GM19455 (cell line): ENCODE results near the gene EPN2.
"Not testable (repeated sequence)": the region's sequence is repeated elsewhere in the genome, so short reads cannot be mapped to it uniquely, and the experiment has no call there.

Source experiments
- ATAC-seq: cut with Tn5 transposase; IDR thresholded peaks from one replicate; pipeline ENCODE4 v1.9.1; 2021; ENCODE audit not compliant: unreplicated experiment

The EPN2 gene

DNA sequence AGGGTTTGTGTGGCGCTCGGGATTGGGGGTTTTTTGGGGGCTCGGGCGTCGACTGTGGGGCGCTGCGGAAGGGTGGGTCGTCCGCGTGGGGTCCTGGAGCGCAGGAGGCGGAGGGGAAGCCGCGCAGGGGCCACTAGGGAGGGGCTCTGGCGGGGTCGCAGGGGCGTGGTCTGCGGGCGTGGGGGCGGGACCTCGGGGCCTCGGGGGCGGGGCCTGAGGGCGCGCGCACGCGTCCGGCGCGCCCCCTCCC lies at the start of gene EPN2:
EPN2 (plus strand) TSS at position 228 of the 250 bp plus-strand sequence. CDS start 45,754 bp downstream, outside the sequence.
- ATAC-seq: not testable (repeated sequence)

DNA sequence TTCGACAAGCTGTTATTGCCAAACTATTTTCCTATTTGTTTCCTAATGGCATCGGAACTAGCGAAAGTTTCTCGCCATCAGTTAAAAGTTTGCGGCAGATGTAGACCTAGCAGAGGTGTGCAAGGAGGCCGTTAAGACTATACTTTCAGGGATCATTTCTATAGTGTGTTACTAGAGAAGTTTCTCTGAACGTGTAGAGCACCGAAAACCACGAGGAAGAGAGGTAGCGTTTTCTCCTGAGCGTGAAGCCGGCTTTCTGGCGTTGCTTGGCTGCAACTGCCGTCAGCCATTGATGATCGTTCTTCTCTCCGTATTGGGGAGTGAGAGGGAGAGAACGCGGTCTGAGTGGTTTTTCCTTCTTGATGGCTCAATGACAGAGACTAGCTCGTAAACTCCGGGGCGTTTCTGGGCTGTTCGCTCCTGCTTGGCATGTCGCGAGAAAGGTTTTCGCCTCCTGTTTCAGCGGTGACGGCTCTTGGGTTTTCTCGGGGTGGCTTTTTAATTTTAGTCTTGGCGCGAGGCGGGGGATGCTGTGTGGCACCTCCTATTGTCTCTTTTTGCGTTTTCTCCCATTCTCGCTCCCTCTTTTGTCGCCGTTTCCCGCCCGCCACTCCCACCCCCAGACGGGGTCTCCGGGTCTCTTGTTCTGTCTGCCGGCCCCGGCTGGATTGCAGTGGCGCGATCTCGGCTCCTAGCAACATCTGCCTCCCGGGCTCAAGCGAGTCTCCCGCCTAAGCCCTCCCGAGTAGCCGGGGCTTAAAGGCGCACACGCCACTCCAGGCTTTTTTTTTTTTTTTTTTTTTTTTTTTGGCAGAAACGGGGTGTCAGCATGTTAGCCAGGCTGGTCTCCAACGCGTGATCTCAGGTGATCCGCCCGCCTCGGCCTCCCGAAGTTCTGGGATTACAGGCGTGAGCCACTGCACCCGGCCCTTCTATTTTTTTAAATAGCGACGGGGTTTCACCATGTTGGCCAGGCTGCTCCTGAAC lies 49.0 kb upstream of the EPN2 start:
- ATAC-seq: not testable (repeated sequence)

DNA sequence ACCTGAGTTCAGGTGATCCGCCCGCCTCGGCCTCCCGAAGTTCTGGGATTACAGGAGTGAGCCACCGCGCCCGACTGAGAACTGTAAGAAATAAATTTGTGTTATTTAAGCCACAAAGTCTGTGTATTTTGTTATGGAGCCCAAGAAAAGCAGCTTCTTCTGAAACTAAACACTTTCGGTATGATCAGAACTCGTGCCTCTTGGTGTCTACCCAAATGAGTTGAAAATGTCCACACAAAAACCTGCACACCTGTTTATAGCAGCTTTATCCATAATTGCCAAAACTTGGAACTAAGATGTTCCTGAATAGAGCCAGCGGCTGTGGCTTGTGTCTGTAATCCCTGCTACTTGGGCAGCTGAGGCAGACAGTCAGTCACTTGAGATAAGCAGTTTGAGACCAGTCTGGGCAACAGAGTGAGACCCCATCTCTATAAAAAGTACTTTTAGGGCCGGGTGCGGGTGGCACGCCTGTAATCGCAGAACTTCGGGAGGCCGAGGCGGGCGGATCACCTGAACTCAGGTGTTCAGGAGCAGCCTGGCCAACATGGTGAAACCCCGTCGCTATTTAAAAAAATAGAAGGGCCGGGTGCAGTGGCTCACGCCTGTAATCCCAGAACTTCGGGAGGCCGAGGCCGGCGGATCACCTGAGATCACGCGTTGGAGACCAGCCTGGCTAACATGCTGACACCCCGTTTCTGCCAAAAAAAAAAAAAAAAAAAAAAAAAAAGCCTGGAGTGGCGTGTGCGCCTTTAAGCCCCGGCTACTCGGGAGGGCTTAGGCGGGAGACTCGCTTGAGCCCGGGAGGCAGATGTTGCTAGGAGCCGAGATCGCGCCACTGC lies 48.1 kb upstream of the EPN2 start:
- not testable (repeated sequence) for ATAC-seq

DNA sequence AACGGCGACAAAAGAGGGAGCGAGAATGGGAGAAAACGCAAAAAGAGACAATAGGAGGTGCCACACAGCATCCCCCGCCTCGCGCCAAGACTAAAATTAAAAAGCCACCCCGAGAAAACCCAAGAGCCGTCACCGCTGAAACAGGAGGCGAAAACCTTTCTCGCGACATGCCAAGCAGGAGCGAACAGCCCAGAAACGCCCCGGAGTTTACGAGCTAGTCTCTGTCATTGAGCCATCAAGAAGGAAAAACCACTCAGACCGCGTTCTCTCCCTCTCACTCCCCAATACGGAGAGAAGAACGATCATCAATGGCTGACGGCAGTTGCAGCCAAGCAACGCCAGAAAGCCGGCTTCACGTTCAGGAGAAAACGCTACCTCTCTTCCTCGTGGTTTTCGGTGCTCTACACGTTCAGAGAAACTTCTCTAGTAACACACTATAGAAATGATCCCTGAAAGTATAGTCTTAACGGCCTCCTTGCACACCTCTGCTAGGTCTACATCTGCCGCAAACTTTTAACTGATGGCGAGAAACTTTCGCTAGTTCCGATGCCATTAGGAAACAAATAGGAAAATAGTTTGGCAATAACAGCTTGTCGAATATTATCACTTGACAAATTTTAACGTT lies 47.3 kb upstream of the EPN2 start:
- not testable (repeated sequence) for ATAC-seq

DNA sequence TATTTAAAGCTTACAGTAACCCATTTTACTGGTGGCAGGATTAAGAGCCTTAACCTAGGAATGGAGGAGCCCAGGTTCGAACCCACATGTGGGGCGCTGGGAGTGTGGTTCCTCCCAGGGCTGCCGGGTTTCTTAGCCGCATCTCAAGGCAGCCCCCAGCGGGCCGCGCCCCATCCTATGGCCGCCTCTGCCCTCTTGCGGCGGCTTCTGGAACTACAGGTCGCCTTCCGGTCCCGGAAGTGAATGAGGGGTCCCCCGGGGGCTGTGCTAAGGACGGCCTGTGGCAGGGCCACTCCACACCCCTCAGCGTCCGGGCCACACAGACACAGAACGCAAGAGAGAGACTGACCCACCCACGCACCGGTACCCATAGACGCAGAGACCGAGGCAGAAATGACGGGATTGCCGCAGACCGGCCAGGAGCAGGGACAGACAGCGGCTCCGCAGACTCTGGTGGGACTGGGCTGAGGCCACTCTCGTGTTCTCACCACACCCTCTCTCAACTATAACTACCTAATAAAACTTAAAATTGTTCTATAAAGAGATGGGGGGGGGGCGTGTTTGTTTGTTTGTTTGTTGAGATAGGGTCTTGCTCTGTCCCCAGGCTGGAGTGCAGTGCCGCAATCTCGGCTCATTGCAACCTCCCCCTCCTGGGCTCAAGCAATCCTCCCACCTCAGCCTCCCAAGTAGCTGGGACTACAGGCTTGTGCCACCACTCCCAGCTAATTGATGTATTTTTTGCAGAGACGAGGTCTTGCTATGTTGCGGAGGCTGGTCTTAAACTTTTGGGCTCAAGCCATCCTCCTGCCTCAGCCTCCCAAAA lies 40.6 kb upstream of the EPN2 start:
- ATAC-seq: not testable (repeated sequence)

DNA sequence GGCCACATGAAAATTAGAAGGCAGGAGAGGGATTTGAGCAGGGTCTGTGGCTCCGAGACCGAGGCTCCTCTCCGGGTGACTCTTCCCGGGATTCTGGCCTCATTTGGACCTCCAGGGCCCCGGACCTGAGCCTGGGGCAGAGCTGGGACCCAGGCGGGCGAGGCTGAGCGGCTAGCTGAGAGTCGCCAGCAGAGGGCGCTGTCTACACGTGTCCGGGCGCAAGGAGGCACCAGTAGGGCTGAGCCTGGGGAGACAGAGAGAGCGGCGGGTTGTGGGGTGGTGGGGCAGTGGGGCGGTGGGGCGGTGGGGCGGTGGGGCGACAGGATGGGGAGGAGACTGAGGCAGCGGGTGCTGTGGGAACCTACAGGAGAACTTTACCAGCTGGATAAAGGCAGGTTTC lies 34.7 kb upstream of the EPN2 start:
- not testable (repeated sequence) for ATAC-seq

GRCh38 chr17:19203429-19203828 lies 33.7 kb upstream of the EPN2 start:
- ATAC-seq: not testable (repeated sequence)

DNA sequence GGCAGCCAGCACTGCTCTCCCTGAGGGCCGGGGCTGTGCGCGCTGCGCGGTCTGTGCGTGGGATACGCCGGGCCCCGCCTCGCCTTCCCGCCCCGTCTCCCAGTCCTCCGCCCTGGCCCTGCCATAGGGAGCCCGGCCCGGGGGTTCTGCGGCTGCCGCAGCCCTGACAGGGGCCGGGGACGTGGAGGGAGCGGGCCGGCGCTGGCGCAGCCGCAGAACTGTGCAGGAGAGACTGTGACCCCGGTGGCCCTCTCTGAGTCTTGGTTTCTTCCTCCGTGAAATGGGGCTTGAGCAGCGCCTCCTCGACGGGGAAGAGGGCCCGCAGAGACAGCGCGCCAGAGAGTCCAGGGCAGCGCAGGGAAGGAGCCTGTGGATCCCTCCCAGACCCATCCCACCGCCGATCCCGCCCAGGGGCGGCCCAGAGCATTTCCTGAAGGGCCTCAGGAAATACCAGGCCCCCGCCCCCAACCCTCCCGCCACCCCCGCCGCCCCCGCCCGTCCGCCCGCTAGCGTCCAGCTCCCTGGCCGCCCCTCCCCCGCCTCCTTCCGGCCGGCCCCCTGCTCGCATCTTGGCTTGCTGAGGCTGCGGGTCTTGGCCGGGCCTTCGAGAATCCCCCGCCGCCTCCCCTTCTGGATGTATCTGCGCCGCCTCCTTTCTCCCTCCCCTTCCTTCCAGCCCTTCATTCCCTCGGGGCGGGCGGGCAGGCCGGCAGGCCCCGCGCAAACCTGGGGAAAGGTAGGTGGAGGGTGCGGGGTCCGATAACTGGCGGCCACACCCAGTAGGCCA lies 21.9 kb upstream of the EPN2 start:
- not testable (repeated sequence) for ATAC-seq

GRCh38 chr17:19216148-19216926 lies 20.8 kb upstream of the EPN2 start:
- ATAC-seq: not testable (repeated sequence)

DNA sequence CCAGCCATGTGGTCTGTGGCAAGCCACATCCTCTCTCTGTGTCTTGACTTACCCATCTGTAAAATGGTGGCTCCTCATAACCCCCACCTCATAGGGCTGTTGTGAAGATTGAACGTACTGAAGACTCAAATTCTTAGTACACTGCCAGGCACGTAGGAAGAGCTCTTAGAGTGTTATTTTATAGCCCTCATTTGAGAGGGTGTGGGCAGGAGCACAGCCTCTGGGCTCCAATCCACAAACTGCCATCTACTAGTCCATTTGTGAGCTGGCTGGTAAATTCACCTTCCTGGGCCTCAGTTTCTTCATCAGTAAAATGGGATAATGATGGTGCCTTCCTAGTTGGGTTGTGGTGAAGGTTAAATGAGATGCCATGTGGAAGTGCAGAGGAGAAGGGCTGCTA lies 18.3 kb upstream of the EPN2 start:
- ATAC-seq: not testable (repeated sequence)

DNA sequence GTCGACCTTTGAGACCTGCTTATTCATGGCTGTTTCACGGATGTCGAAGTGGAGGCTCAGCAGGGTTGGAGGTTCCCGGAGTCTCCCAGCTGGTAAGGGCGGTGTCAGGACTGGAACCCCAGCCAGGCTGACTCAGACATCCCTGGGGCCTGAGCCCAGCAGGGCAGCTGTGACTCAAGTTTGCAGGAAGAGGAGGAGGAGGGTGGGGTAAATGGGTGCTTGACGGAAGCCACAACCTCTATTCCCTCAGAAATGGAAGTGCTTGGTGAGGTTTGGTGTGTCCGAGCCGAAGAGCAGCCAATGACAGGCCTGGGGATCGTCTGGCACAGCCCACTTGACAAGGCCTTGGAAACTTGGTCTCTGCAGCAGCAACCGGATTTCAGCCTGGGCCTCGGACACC lies 17.8 kb upstream of the EPN2 start:
- not testable (repeated sequence) for ATAC-seq

GRCh38 chr17:19220195-19220594 lies 17.0 kb upstream of the EPN2 start:
- not testable (repeated sequence) for ATAC-seq

DNA sequence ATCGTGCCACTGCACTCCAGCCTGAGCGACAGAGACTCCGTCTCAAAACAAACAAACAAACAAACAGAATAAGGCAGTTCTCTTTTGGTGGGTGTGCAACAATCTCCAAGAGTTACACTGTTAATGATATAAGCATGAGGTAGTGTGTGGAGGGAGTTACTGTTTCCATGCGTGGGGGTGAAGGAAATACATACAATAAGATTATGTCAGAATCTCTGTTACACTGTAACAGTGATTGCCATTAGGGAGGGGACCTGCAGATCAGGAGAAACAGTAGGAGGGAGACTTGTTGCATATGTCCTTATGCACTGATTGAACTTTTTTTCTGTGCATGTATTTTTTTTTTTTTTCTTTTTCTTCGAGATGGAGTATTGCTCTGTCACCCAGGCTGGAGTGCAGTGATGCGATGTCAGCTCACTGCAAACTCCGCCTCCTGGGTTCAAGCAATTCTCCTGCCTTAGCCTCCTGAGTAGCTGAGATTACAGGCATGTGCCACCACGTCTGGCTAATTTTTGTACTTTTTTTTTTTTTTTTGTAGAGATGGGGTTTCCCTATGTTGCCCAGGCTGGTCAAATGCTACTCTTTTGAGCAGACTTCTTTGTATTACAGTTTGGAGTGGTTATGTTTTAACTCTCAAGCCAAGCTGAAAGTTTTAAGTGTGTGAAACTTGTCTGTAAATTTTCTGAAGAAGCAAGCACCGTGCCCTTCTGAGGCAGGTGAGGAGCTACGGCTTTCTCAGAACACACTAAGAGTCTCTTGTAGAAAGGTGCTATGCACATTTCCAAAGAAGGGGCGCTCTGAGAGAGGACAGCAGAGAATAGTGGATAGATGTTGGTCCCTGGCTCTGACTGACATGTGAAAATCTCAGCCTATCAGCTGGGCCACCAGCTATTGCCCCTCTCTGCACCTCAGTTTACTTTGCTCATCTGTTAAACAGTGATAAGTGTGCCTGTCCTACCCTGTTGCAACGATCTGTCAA lies 10.3 kb upstream of the EPN2 start:
- ATAC-seq: not testable (repeated sequence)

DNA sequence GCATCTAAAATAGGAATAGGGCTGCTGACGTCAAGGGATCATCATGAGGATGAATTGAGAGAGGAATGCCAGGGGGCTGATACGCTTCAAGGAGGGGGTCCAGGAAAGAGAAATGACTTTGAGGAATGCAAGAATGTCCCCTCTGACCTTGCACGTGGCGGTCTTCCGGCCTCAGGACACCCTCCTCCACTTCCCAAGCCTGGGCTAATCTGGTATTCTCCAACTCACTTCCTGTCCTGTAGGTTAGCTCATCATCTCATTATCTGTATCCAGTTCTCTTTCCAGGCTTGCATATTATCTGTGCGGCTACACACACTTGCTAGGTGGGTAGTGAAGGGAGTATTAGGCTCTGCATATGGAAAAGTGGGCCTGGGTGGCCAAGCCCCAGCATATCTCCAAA lies 2.5 kb upstream of the EPN2 start:
- not testable (repeated sequence) for ATAC-seq

DNA sequence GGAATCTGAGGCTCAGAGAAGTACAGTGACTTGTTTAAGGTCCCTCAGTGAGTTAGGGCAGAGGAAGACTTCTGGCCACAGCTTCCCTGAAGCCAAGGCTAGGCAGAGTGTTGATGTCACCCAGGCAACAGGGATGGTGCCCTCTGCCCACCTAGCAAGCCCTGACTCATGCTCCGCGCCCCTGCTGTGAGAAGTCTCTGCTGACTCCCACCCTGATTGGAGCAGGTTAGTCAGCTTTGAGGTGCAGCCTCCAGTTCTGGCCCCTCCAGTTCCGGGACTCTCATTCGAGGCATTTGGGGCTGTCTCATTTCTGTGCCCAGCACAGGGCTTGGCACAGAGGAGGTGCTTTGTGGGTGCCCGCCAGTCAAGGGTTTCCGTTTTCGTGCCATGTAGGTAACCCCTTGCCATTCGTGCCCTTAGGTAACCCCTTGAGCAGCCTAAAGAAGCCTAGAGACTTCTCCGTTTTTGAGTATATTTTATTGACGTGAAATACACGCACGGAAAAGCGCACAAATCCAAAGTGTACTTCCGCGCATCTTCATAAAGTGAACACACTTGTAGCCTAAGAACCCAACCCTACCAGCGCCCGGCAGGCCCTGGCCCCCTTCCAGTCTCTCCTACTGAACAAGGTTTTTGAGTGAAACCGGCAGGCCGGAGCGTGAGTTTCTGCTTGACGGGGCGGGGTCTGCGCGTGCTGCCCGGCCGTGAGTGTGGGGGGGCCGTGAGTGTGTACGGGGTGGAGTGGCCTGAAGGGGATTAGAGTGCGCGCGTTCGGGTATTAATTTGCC lies 621 bp upstream of the EPN2 start:
- peak; percentile 44 for ATAC-seq

DNA sequence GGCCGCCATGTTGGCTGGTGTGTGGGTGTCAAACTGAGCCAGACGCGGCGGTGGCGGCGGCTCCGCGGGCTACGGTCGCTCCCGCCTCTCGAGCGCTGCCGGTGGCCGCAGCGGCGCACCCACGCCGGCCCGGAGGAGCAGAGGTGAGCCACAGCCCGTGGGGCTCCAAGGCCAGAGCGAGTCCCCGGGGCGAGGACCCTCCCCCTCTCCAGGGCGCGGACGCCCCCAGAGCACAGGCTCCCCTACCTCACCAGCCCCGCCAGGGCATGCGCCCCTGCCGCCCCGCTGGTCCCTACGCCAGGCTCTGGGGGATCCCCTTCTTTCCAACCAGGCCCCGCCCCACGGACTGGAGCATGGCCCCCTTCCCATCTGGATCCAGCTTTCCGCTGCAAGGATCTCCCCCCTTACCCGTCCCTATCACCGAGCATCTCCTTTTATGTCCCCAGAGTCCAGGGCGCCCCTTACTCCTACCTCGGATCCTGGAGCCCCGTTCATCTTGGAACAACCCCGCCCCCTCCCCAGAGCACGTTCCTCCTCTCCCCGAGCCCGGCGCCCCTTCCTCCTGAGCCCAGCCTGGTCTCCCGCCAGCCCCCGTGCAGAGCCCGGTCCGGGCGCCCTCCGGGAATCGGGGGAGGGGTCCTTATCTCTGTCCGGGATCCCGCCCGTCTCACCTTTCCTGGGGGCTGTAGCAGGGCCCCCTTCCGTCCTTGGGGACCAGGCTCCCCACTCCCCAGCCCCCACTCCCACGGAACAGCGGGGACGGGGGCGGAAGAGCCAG lies 412 bp downstream of the EPN2 start:
- peak; percentile 54 for ATAC-seq
